CD4-positive, alpha-beta T cell treated with Interleukin-15 for 4 hours (primary cell): ENCODE results near the gene CADPS.

Experiments used
- DNase-seq: peaks from one replicate; pipeline ENCODE4 v3.0.0-alpha.2; 2020; ENCODE audit warnings: low spot score

The CADPS gene

DNA sequence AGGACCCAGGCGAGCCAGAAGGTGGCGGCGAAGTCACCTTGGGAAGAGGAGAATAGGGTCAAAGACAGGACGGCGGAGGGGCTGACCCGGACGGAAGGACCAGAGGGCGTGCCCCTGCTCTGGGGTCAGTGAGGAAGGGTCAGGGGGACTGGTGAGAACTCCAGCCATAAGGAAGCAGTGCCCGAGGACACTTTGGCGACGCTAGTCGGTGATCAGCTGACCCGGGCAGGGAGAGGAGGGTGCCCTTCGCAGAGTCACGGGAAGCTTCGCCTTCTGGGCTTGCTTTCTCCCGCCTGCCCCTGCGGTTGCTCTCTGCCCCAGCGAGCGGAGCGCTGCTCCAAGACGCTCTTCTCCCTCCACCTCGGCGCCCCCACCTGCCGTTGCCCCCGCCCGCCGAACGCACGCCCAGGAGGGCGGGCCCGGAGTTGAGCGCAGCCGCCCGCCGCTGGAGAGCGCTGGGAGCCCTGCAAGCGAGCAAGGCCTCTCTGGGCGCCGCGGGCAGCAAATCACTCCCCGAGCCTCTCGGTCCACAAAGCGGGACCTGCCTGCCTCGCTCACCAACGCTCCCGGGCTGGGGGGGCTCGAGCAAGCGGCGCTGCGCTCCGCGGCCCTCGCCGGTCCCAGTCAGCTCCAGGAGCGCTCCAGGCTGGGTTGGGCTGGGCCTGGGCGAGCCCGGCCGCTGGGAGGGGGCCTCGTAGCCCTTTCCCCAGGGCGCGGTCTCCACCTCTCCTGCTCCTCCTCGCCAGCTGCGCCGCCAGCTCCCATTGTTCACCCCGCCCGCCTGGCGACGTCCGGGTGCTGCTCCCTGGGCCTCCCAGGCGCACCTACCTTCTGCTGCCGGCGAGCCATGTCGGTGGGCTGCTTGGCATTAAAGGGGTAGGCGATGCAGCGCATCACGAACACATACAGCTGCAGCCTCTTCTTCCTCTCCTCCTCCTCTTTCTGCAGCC lies 1.2 kb downstream of the CADPS start:
- no peak for DNase-seq

DNA sequence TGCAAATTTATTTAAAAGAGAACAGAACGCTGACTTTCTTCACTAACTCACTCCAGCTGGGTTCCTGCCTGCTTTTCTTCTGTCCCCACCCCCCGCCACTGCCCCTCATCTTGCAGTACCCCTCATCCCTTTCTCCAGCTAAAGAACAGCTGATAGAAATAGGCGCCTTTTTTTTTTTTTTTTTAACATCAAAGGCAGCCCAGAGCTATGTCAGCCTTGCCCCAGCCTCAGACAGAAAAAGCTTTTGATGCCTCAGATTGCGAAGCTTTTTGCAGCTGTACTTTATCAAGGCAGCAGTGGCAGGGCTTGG lies 1.8 kb downstream of the CADPS start:
- DNase-seq = no peak

- DNase-seq = no peak
Observed at GRCh38 chr3:62872318-62872717, 2.9 kb downstream of the CADPS start.

- no peak for DNase-seq
Observed at GRCh38 chr3:62870321-62870720, 4.9 kb downstream of the CADPS start.

GRCh38 chr3:62863648-62864047 lies 11.6 kb downstream of the CADPS start:
- no peak for DNase-seq

- no peak for DNase-seq
Observed at GRCh38 chr3:62859203-62859791, 15.9 kb downstream of the CADPS start.

DNA sequence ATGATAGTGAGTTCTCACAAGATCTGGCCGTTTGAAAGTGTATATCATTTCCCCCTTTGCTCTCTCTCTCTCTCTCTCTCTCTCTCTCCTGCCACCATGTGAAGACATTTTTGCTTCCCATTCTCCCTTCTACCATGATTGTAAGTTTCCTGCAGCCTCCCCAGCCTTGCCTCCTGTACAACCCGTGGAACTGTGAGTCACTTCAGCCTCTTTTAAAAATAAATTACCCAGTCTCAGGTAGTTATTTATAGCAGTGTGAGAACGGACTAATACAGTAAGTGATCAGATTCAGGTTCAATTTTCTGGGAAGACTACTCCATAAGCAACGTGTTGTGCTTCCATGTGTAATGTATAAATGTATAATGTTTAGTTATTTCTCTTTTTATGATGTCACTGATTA lies 29.2 kb downstream of the CADPS start:
- no peak for DNase-seq

- DNase-seq = no peak
Observed at GRCh38 chr3:62843508-62843907, 31.7 kb downstream of the CADPS start.

DNA sequence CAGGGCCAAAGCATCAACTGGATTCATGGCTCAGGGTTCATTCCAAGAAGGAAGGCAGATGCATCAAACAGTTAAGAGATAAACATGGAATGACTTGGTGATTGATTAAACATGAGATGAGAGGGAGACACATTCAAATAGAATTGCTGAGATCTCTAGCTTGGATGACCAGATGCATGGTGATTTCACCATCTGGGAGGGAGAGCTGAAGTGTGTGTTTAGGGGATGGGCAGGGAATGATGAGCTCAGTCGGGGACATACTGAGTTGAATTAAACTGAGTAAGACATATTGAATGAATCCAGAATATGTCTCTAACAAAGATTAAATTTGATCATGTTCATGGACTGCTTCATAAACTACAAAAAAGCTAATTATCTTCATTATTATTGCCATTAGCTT lies 35.5 kb downstream of the CADPS start:
- DNase-seq = no peak

DNA sequence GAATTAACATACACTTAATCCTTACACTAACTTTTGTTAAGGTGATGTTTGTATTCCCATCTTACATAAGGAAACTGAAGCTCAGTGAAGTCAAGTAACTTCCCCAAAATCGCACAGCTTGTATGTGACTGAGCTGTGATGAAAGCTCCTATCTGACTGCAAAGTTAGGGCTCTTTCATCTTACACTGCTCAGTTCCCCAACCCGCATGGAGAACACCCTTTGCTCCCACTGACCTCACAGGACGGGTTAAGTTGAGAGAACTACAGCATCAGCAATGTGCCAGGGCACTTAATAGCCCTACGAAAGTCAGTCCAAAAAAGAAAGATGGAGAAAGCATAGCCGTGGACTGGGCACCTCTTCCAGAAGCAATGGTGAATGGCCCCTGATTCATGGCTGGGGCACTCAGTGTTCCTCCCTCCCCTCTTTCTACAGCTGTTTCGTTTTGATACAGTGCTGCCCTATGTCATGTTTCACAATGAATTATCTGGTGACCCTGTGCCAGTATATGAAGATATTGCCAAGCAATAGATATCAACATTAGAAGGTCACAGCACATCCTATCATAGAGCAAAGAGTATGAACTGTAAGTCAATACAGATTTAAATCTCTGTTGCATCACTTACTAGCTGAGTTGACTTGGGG lies 38.0 kb downstream of the CADPS start:
- DNase-seq = no peak

GRCh38 chr3:62835554-62836236 lies 39.5 kb downstream of the CADPS start:
- DNase-seq = no peak

GRCh38 chr3:62833538-62833937 lies 41.7 kb downstream of the CADPS start:
- DNase-seq = no peak

DNA sequence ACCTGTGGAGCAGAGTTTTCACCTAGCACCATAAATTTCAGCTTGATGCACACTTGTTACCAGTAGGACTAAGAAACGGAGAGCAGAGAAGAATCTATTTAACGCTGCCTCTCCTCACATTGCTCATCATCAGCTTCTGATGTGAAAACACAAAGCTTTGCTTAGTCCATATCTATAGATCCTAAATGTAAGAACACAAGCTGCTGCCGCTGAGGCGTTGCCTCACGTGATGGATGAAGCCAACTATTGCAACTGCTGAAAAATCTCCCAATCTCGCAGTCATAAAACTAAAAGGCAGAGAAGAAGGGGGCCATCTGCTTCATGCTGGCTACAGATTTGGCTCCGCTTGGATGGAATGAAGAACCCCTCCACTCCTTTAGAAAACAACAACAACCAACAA lies 42.7 kb downstream of the CADPS start:
- DNase-seq = no peak

GRCh38 chr3:62830727-62831322 lies 44.4 kb downstream of the CADPS start:
- no peak for DNase-seq

DNA sequence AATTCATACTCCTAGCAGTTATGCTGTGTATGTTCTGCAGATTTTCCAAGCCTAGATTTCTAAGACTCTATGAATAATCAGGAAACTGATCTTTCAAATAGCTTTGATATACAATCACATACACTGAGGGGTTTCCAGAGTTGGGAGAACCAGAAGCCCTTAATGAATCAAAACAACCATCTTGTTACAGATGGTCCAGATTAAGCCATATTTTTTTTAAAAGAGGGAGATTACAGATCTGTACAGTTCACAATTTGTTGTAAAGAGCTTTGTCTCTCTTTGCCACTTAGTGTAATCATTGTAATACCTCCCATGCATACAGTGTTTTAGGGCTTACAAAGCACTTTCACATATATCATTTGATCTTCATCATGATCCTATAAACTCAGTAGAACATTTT lies 47.7 kb downstream of the CADPS start:
- no peak for DNase-seq

- DNase-seq = no peak
Observed at GRCh38 chr3:62824965-62825592, 50.1 kb downstream of the CADPS start.

DNA sequence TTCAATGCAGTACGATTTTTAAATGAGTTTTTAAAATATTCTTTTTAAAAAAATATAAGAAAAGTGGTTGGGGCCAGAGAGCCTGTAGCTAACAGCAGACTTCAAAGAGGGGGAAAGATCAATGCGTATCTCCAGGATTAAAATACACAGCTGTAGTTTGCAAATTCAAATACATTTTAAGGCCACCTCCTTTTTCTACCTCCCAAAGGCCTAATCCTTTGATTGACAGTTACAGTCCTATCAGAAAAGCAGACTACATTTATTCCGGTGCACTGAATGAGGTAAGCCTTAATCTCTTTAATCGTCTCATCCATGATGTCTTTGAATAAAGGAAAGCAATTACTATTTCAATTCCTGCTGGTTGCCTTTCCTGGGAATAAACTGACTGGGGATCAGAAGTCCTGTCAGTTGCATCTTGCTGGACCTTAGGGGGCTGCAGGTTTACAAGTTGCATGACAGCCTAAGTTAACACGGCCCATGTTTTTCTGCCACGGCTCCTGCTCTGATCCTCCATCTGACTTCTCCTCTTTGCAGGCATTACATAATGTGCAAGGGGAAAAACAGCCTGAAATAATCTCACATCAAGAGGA lies 51.7 kb downstream of the CADPS start:
- no peak for DNase-seq

GRCh38 chr3:62822905-62823304 lies 52.3 kb downstream of the CADPS start:
- DNase-seq = no peak

GRCh38 chr3:62818347-62818746 lies 56.9 kb downstream of the CADPS start:
- DNase-seq = no peak

DNA sequence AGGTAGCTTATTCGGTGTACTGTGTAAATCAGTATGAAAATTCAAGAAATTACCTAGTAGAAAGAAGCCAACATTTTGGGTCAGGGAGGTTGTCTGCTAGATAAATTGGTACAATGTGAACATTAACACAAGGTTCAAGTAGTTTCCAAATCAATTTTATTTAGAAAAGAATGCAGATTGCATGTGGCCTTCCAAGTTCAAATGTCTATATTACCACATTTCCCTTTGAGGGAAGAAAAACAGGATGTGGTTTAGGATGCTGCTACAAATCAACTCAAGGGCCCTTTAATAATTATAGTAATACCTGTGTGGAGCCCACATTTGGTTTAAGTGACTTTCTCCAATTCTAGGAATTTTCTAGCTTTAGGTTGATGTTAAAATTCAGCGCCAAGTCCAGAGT lies 57.5 kb downstream of the CADPS start:
- DNase-seq = no peak

DNA sequence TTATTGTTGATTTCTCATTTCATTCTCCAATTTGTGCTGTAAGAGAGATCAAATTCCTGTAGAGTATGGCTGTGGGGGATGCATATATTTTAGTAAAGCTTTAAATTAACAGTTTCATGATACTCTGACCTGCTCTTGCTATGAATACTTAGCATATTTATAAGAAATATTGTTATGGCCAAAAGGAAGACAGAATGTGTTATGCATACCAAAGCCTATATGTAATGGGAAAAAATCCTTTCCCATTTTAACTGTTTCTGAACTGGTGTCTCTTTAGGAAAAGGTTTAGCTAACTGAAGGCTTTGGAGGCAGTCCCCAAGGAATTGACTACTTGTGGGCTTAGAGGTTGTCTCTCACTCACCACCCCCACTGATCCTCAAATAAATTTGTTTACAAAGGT lies 59.2 kb downstream of the CADPS start:
- no peak for DNase-seq
